Measurements from ENCODE around the gene PGAM5. TPM values are rescaled to one million over a fixed set of nuclear protein-coding genes. Genes with fewer than 3 reads are reported as not detected.

The PGAM5 gene
- total RNA-seq, 3 donors from 2014 or later, result 25.5 to 38.9 (median 30.9) TPM

GRCh38 chr12:132766380-132767085, 55.9 kb downstream of the PGAM5 start:
- Histone ChIP-seq H3K4me3 (no peak overlapping the region), H3K36me3 (ENCODE audit: low read depth) (no peaks in the 10 kb centered on the region), H3K4me1 (ENCODE audit: low read depth) (peaks cover 12% of the 10 kb centered on the region), H3K9me3 (no peaks in the 10 kb centered on the region)
- ATAC-seq (peak; percentile 35), DNase-seq (peak in 2 of 3 donors; percentile 56 to 67)
- no peak for TF ChIP-seq CTCF (IDR thresholded peaks at IDR 0.05)
- intact Hi-C loops (cut with DNase I, micrococcal nuclease), result no loop called here

GRCh38 chr12:132771126-132771838, 60.6 kb downstream of the PGAM5 start:
- Histone ChIP-seq H3K4me3 (no peak overlapping the region), H3K36me3 (ENCODE audit: low read depth) (peaks cover 21% of the 10 kb centered on the region), H3K4me1 (ENCODE audit: low read depth) (peaks cover 4% of the 10 kb centered on the region), H3K9me3 (no peaks in the 10 kb centered on the region)
- peak; percentile 38 for ATAC-seq
- TF ChIP-seq CTCF (IDR thresholded peaks at IDR 0.05), result no peak
- DNase-seq, result peak in 1 of 3 donors; percentile 26
- intact Hi-C loops (cut with DNase I, micrococcal nuclease), result no loop called here

Other genes starting within 250 kb of the PGAM5 start
- gene FBRSL1, start 220.7 kb upstream of the PGAM5 start, total RNA-seq, result 10 to 100 TPM; 54.7 to 68.5 (median 55.6) TPM
- gene LRCOL1, start 100.3 kb upstream of the PGAM5 start, total RNA-seq, result not detected
- 1 to 10 TPM in 1 of 3 donors, under 1 TPM in 2; 0.19 to 1.4 (median 0.32) TPM for gene P2RX2, start 92.1 kb upstream of the PGAM5 start, total RNA-seq
- gene POLE, start 23.5 kb upstream of the PGAM5 start, total RNA-seq, result 10 to 100 TPM; 45.0 to 72.2 (median 55.1) TPM
- 100 to 1,000 TPM in 1 of 3 donors, 10 to 100 TPM in 2; 52.1 to 141 (median 66.3) TPM for gene PXMP2, start 23.3 kb upstream of the PGAM5 start, total RNA-seq
- 10 to 100 TPM; 48.3 to 60.7 (median 52.5) TPM for gene ANKLE2, start 51.0 kb downstream of the PGAM5 start, total RNA-seq
- 10 to 100 TPM; 71.6 to 91.0 (median 89.6) TPM for gene GOLGA3, start 118.0 kb downstream of the PGAM5 start, total RNA-seq
- 10 to 100 TPM; 50.6 to 65.9 (median 50.7) TPM for gene CHFR, start 176.8 kb downstream of the PGAM5 start, total RNA-seq
- gene ZNF605, start 245.5 kb downstream of the PGAM5 start, total RNA-seq, result 10 to 100 TPM in 1 of 3 donors, 1 to 10 TPM in 2; 7.9 to 19.0 (median 8.0) TPM

Data from mucosa of descending colon (tissue), 3 donors.